Transverse colon (tissue), 4 donors: ENCODE results near the gene SRP68.

Experiments
- EP300 ChIP-seq: sonication (generic); formaldehyde crosslinking; IDR thresholded peaks from one replicate; pipeline ENCODE4 v1.6.1; 2017; ENCODE audit warnings: antibody characterized with exemption, low read depth
- POLR2A ChIP-seq: fragments of 450-650 bp; IDR thresholded peaks from one replicate; pipeline ENCODE4 v1.6.1; 2016; ENCODE audit warnings: antibody characterized with exemption, mild to moderate bottlenecking, moderate library complexity
- POLR2AphosphoS5 ChIP-seq, 3 donors: sonication (generic); formaldehyde crosslinking; IDR thresholded peaks; one replicate each; pipeline ENCODE4 v1.6.1; 2016; ENCODE audit warnings: antibody characterized with exemption in 3 of 3
- TF ChIP-seq, protein P1 (sequence below), 5 experiments: fragments of 200-600 bp in 3 of 5; fragments of 450-650 bp in 2 of 5; sonication (generic) in 3 of 5; IDR thresholded peaks; 1 replicate in 2 of 5; 2 replicates in 3 of 5; pipeline ENCODE4 v1.5.1; 2016 to 2017; ENCODE audit warnings: antibody characterized with exemption in 5 of 5, inconsistent platforms in 3 of 5, mild to moderate bottlenecking in 2 of 5, moderate library complexity in 1 of 5

DNA sequence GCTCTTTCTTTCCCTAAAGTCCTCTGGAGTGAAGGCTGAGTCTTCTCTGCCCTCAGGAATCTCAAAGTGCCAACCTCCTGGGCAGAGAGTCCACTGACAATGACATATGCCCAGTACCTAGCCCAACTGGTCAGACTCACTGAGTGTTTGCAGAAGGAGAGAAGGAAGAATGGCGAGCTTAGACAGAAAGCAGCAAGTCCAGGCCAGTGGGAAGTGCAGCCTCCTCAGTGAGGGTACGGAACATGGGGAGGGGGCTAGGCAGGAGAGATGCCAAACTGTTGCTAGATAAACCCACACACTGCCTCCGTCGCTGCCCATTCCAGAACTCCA is 30.6 kb upstream of the SRP68 start:
- no peak for TF ChIP-seq EP300
- TF ChIP-seq, protein P1, sequence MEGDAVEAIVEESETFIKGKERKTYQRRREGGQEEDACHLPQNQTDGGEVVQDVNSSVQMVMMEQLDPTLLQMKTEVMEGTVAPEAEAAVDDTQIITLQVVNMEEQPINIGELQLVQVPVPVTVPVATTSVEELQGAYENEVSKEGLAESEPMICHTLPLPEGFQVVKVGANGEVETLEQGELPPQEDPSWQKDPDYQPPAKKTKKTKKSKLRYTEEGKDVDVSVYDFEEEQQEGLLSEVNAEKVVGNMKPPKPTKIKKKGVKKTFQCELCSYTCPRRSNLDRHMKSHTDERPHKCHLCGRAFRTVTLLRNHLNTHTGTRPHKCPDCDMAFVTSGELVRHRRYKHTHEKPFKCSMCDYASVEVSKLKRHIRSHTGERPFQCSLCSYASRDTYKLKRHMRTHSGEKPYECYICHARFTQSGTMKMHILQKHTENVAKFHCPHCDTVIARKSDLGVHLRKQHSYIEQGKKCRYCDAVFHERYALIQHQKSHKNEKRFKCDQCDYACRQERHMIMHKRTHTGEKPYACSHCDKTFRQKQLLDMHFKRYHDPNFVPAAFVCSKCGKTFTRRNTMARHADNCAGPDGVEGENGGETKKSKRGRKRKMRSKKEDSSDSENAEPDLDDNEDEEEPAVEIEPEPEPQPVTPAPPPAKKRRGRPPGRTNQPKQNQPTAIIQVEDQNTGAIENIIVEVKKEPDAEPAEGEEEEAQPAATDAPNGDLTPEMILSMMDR (IDR thresholded peaks at IDR 0.05), result no peak
- no peak for TF ChIP-seq POLR2A
- TF ChIP-seq POLR2AphosphoS5 (IDR thresholded peaks at IDR 0.05), result no peak
